NCI-H510A treated with DMSO at 0.1 percent for 48 hours (cell line): ENCODE measurements around the gene DYNLT1.
A peak's percentile ranks its signal among the peaks of the same experiment; 100 is the strongest.
"Not testable (repeated sequence)": the region's sequence is repeated elsewhere in the genome, so short reads cannot be mapped to it uniquely, and the experiment has no call there.

ENCODE experiments used
- DNase-seq: peaks from one replicate; lab custom pipeline; 2025; lab: John Stamatoyannopoulos, UW

The DYNLT1 gene

DNA sequence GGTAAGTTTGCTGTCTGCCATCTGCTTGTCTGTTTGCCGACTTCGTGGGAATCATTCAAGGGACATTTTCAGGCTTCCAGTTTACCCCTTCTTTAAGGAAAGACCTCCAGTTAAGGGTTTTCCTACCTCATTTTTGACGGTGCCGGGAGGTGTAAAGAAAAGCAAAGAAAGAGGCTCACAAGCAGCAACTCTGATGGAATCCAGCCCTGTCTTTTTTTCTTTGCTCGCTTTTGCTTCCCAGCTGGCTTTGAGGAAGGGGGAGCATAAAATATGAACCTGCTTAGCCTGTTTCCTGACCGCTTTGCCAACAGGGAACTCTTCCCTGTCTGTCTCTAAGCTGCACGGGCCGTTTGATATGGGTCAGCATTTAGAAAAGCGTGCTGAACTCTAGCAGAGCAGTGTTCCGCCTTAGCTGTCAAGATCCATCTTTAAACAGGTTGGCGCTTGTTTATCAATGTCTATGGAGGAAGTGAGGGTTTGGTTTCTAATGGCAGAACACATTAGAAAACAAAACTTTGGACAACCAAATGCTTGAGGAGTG is 19.2 kb upstream of the DYNLT1 start:
- peak; percentile 74 for DNase-seq

DNA sequence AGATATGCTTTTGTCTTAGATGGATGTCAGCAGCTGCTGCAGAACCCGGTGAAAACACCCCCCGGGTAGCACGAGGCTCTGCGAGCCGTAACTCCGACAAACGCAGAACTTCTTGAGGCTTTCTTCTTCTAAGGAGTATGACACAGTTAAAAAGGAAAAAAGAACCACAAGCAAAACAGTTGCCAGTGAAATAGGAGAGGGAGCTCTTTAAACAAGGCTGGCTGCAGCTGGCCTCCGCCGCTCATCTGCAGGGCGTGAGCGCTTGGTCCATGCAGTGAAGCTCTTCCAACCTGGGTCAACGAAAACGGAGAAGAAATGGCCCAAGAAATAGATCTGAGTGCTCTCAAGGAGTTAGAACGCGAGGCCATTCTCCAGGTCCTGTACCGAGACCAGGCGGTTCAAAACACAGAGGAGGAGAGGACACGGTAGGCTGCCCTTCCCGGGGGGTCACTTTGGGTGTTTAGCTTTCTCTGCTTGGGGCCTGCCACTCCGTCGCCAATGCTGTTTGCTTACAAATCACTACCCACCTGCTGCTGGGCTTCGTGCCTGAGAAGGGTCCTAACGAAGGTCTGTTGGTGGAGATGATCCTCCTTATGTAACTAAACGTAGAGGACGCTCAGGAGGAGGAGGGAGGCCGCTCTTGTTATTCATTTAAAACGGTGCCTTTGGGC is 18.5 kb upstream of the DYNLT1 start:
- DNase-seq = peak; percentile 60

DNA sequence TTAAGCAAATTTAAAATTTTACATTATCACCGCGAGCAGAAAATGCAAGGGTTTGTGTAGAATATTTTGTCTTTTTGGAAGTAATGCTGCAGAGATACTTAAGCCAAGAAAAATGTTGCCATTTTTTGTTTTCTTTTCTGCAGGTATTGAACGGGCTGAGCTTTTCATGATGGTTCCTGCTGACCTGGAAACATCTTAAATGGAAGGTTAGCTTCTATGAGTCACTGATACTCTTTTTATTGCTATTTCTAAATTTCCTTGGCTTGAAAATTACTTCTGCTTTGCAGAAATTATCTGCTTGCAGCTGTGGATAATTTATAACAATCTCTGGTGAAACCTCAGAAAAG is 18.0 kb upstream of the DYNLT1 start:
- no peak for DNase-seq

DNA sequence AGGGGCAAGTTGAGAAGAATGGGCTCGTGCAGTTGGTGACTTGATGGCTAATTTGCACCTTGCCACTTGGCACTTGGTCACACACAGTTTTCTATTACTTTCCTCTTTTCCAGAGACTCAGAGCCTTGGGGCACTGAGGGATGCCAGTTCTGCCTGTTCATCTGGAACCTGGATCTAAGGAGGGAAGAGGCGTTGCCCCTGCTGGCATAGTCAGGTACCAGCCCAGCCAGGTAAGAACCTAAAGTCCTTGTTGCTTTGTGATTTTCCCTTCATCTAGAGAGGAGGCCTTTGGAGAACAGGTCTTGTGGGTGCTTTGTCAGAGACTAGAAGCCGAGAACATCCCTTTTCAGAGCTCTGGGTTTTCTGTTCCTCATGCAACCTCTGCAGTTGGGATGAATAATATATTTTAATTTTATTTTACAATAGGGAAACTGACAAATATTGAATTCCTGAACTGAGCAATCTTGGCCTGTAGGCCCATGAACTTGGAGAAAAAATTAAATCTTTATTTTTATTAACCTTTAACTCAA is 16.7 kb upstream of the DYNLT1 start:
- DNase-seq = peak; percentile 45

DNA sequence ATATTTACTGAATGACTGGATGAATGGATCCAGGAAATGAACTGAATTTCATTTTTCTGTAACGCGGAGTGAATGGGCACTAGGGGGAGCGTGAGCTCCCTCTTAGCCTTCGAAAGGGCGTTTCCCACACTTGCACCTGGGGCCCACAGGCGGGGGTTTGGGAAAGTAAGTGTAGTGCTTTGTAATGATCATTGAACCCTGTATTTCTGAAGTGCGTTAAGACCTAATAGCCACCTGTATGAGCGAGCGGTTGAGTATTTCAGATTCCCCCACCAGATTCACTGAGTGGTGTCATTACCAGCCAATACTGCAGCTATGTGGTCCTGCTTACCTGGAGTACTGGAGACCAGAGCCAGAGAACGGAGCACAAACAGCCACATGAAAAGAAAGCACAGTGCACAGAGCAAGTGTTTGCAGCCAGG is 15.8 kb upstream of the DYNLT1 start:
- DNase-seq = peak; percentile 88

DNA sequence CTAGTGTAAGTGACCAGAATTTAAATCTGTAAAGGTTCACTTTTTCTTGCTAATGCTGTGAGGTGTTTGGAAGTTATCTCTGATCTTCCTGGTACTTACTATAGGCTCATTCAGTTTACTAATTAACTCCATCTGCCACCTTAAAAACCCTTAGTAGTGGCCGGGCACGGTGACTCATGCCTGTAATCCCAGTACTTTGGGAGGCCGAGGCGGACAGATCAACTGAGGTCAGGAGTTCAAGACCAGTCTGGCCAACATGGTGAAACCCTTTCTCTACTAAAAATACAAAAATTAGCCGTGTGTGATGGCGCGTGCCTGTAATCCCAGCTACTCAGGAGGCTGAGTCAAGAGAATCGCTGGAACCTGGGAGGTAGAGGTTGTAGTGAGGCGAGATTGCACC is 12.4 kb upstream of the DYNLT1 start:
- DNase-seq = not testable (repeated sequence)

DNA sequence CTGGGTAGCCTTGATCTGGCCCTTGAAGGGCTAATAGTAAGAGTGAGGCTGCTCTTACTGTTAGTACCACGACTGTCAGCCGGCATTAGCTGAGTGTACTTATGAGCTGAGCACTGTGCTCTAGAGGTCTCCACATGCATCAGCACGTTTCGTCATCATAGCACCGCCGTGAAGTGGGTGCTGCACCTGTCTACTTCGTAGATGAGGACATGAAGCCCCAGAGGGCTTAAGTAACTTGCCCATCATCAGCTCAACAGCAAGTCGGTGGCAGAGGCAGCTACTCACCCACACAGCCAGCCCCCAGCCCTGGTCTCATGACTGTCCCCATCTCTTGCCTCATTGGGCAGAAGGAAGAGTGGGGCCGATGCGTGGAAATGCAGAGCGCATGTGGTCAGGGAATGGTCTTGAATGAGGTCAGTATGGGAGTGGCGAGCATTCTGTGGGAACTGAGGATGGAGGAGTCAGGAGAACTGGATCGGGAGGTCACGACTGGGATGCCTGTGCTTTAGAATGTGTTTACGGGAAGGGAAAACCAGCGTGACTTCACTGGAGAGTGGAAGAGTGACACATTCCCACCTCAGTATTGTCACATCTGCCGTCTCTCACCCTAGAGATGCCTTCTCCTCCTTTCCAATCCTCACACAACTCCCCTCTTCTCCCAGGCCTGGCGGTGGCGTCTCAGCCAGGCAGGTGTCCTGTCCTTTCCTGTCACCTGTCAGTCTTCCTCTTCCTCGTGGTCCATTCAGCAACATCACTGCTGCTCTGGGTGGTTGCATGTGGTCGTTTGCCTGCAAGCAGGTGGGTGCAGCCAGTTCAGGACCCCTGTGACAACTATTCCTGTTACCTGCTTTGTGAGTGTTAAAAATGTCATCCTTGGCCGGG is 11.3 kb upstream of the DYNLT1 start:
- peak; percentile 91 for DNase-seq

DNA sequence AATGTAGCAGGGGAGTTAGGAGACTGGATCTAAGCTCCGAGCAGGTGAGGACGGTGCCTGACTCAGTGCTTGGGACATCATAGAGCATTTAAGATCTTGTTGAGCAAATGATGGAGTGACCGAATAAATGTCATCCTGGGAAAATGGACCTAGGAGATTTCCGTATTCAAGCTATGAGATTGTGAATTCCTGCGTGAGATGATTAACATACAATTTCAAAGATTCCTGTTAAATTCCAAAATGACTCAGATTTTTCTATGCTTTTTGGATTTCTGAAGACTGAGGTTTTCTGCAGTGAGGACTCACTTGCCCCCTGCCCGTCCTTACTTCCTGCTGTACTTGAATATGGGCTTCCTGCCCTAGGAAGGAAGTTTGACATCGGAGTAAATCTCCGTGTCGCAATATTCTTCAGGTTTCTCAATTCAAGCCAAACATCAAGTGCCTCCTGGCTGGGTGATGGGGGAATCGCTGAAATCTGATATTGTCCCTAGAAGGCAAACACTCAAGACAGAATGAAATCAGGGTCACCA is 10.5 kb upstream of the DYNLT1 start:
- DNase-seq = no peak

DNA sequence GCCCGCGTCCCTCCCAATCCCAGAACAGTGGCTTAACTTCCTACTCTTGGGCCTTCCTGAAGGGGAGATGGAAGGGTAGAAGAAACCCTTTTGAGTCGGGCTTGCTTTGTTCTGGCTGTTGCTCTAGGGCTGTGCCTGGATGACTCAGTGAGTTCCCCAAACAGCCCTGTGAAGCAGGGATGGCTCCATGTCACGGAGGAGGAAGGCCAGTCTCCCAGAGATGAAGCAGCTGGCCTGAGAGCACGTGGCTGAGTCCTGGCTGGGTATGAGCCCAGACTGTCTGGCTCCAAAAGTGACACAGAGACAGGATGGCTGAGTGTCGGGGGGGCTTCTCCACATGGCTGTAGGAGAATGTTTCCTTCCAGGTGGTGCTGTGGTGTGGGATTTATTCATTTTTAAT is 10.0 kb upstream of the DYNLT1 start:
- DNase-seq = no peak

DNA sequence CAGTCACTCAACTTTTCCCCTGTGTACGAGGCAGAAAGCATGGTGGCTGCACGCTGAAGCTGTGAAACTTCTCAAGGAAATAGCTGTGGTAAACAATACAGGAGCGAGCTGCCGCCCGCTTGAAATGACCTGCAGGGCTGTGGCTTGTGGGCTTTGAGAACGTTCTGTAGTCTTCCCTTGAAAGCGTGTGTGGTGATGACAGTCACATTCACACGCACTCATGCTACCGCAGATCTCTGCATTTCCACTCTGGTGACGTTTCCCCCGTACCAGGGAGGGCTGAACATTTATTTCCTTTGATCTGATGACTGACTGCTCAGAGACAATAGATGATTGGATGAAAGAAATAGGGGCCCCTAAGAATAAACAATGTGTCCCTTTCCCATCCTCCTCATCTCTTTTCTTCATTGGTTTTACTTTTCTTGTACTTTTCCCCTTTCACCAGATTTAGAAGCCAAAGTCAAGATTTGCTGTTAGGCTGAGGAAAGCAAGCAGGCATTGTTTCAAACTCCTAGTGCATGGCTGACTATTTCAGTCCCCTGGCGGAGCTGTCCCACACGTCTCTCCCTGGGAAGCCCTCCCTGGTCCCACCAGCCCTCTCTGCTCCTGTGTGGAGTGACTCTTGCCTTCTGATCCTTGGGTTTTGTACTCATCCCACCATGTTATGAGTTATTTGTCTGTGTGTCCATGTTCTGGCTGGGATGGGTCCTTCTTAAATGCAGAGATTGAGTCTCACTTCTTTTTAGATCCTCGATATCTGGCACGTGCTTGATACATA is 9.2 kb upstream of the DYNLT1 start:
- no peak for DNase-seq

DNA sequence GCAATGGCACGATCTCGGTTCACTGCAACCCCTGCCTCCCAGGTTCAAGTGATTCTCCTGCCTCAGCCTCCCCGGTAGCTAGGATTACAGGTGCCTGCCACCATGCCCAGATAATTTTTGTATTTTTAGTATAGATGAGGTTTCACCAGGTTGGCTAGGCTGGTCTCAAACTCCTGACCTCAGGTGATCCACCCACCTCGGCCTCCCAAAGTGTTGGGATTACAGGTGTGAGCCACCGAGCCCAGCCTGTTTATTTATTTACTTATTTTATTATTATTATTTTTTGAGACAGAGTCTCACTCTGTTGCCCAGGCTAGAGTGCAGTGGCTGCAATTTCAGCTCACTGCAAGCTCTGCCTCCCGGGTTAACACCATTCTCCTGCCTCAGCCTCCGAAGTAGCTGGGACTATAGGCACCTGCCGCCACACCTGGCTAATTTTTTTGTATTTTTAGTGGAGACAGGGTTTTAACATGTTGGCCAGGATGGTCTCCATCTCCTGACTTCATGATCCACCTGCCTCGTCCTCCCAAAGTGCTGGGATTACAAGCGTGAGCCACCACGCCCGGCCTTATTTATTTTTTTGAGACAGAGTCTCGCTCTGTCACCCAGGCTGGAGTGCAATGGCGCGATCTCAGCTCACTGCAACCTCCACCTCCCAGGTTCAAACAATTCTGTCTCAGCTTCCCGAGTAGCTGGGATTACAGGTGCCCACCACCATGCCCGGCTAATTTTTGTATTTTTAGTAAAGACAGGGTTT is 7.6 kb upstream of the DYNLT1 start:
- not testable (repeated sequence) for DNase-seq

DNA sequence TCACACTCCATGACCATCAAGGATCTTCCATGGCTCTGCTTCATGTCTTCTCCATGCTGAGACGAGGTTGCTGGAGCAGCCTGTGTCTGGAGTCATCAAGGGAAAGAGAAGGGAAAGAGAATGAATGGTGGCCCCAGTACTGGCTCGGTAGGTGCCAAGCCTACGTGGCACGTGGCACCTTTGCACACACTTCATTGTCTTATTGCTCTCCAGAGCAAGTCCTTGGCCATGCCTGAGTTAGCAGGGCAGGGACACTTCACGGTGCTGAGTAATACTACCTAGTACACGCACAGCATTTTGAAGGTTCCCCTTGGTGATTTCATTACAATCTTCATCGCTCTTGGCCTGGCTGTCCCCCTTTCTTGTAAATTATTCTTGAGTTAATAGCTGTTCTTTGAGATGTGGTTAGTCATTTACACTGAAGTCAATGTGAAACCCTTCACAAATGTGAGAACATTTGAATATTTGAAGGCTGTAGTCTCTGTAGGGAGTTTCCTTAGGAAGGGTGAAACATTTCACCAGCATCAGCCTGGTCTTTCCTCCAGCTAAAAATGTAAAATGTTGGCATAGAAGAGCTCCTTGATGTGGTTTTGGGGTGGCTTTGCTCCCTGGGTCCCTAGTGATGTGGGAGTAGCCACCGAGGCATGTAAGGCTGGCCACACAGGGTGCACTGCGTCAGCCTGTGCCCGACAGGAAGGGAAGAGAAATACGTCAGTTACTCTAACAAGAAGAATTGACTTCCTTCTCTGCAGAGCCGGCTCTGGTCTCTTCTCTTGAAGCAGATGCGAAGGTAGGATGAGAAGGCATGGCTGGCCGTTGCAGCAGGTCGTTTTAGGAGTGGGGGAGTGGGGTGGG is 5.0 kb upstream of the DYNLT1 start, which contains the start of gene SYTL3:
SYTL3 (plus strand) TSS at position 766 of the 855 bp plus-strand sequence. CDS start 13,215 bp downstream, outside the sequence.
- DNase-seq = peak; percentile 27

DNA sequence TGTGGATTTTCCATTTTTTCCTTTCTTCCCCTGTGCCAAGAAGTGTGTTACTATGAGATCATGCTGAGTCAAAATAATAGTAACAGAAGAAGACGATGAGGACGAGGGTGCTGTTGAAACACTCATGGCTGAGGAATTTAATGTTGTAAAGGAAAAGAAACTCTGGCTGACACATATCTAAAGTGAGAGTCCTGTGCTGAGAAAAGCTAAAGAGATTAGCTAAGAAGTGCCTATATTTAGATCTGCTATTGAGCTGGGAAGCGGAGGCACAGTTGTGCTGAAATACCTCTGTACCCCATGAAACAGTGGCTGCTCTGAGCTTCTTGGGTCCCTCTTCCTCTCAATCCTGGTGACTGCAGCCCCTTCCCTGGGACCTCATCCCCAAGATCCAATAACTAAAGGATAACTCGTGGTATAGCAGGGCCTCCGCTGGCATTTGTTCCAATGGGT is 4.2 kb upstream of the DYNLT1 start:
- DNase-seq = no peak

DNA sequence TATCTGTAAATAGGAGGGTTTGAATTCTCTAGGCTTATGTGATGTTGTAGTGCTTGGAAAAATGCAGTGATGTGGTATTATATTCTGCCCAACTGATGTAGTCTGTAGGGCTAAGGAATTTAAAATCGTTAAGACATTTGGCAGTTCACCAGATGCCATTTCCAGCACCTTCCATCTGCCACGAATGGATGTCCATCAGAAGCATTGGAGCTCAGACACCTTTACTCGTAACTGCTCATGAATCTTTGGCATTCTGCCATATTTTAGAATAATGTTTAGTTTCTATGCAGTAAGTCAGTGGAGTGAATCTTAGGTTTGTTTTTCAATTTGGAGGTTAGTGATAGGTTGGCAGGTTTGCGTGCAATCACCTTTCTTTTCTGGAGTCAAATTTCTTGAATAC is 3.0 kb upstream of the DYNLT1 start:
- DNase-seq = no peak

DNA sequence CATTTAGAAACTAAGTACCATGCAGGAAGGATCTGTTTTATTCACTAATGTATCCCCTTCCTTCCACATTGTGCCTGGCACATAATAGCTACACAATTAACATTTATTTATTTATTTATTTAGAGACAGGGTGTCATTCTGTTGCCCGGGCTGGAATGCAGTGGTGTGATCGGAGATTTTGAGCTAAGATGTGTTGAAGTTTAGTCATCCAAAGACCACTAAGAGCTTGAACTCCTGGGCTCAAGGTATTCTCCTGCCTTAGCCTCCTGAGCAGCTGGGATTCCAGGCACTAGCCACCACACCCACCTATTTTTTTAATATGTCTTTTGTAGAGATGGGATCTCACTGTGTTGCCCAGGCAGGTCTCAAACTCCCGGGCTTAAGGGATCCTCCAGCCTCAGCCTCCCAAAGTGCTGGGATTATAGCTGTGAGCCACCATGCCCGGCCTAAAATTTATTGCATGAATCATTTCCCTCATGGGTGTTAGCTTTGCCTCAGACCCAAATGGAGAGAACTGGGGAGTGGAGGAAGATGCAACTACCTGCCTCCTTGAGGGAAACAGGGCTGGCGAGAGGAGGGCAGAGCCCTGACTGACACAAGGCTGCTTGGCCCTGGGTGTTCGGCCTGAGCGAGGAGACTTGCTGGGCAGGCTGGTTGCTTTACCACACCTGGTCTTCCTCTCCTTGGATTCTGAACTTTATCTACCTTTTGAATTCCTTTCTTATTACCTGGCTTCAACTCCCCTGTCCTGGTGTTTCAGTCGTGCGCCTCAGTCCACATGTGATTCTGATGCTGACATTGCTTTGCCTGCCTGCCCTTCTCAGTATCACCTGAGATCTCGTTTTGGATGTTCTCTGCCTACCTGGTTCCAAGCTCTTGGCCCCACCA is 1.7 kb upstream of the DYNLT1 start:
- no peak for DNase-seq

DNA sequence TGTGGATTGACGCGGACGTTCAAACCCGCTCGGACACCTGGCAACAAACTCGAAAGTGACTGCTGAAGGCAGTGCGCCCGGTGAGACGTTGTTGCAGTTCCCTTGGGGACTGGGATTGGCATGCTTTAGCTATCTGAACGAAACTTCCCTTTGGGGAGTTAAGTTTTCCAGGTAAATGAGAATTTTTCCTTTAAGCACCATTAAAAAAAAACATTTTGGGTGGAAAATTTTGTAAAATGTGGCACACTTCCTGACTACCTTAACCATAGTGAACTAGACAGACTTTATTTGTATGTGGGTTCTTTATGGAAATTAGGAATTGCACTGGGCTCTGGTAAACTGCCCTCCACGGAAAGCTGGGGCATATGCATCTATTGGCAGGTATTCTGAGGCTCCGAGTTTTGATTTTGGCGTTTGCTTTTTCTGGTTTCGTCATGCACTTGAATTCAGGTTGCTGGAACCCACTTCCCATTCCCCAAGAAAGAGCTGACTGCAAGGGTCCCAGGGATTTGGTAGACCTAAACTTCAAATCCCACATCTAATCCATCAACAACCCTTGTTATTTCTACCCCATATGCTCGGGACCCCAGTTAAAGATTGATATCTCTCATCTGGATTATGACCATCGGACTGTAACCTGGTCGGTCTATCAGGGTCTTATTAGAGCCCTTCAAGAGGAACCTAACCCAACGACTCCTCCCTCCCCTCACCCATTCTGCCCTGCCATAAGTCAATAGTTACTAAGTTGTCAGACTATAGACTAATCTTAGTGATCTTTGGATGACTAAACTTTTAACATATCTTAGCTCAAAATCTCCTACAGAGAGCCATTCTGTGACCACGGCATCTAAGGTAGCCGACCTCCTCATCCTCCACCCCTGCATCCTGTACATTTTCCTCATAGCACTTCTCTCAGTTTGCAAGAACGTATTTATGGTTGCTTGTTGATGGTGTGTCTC is 800 bp upstream of the DYNLT1 start:
- no peak for DNase-seq

DNA sequence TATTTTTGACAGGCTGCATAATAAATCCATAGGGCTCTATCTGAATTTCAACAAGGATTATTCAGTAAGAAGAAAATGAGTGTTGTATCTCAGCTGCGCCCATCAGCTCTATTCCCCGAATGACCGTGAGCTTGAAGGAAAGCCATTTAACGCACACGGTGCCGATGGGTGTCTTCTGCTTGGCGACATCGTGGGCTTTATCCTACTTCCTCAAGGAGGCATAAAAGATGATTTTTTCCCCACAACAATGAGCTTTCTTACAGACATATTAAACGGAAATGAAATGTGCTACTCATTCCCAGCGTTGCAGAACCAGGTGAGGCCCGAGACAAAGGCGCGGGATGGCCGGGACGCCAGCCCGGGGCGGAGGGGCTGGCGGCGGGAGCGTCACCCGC is 710 bp downstream of the DYNLT1 start:
- DNase-seq = no peak

DNA sequence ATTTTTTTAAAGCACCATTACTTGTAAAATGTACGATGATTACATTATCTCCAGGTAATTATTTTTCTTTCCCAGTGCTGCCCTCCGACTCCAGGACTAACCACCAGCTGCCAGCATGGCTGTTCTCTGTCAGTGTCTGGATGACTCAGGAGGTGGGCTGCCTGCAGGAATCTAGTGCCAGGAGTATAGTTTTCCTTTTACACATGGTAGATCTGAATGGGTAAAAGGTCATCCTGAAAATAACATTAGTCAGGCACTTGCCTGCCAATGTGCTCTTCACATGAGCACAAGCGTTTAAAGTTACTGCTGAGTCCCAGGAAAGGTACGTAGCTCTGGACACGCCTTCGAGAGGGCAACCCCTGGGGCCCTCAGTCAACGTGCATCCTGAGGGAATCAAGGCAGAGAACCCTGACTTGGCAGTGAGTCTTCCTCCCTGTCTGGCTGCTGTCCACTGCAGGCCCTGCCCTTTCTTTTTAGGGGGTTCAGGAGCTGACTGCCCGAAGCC is 2.4 kb downstream of the DYNLT1 start:
- no peak for DNase-seq
